Activated CD8-positive, alpha-beta T cell treated with anti-CD3 and anti-CD28 coated beads for 36 hours (primary cell): ENCODE results near the gene SSTR3. TPM values are rescaled to one million over a fixed set of nuclear protein-coding genes. Genes with fewer than 3 reads are reported as not detected.

Experiments
- ATAC-seq: fragments of 200-7000 bp; cut with Tn5 transposase; one replicate; pipeline ENCODE4 v1.10.0; 2021; ENCODE audit warnings: mild to moderate bottlenecking, moderate library complexity
- CTCF ChIA-PET: fragments of 350-600 bp; sonication (Branson Sonifier 250); formaldehyde crosslinking; loops from one replicate; lab custom pipeline; 2021; ENCODE audit warnings: antibody characterized with exemption; lab: Charles Lee
- POLR2A ChIA-PET: fragments of 350-600 bp; sonication (Branson Sonifier 250); formaldehyde crosslinking; loops from one replicate; lab custom pipeline; 2021; ENCODE audit warnings: antibody characterized with exemption; lab: Charles Lee
- DNase-seq: peaks from one replicate; pipeline ENCODE4 v3.0.0-alpha.2; 2020
- H3K27ac Mint-ChIP-seq: one replicate; pipeline ENCODE4 v1.8.0; 2021; ENCODE audit warnings: mild to moderate bottlenecking, mixed read lengths
- H3K27me3 Mint-ChIP-seq: one replicate; pipeline ENCODE4 v1.8.0; 2021; ENCODE audit warnings: mixed read lengths
- H3K36me3 Mint-ChIP-seq: one replicate; pipeline ENCODE4 v1.8.0; 2021; ENCODE audit warnings: low read depth, mixed read lengths
- H3K4me1 Mint-ChIP-seq: one replicate; pipeline ENCODE4 v1.8.0; 2021; ENCODE audit warnings: low read depth, mixed read lengths
- H3K4me3 Mint-ChIP-seq: one replicate; pipeline ENCODE4 v1.8.0; 2021; ENCODE audit warnings: mild to moderate bottlenecking, moderate library complexity, mixed read lengths
- H3K9me3 Mint-ChIP-seq: one replicate; pipeline ENCODE4 v1.8.0; 2021; ENCODE audit warnings: mixed read lengths
- CTCF ChIP-seq: fragments of 200-600 bp; IDR thresholded peaks from one replicate; pipeline ENCODE4 v1.8.0; 2022; ENCODE audit warnings: antibody characterized with exemption, mild to moderate bottlenecking
- intact Hi-C: fragments of 100-400 bp; cut with micrococcal nuclease; formaldehyde crosslinking; loops from one replicate; pipeline ENCODE4 v1.10.0; 2022
- total RNA-seq, 2 experiments: library from RNA; stranded (reverse); gene quantifications; one replicate each; pipeline ENCODE4 v1.2.3, GENCODE V29; 2021

Gene SSTR3
- total RNA-seq, 2 experiments from 2014 or later = 7.9 to 8.5 TPM

GRCh38 chr22:37187891-37188761 lies 24.2 kb downstream of the SSTR3 start, which contains the start of gene C1QTNF6:
Gene C1QTNF6, minus strand, starts transcription at chr22:37188247. Its CDS starts 34 bp downstream, at chr22:37188213.
- H3K36me3 Mint-ChIP-seq = peaks cover 11% of the 10 kb centered on the region
- H3K27ac Mint-ChIP-seq = peak within 1 kb of the TSS; percentile 64
- no peak within 1 kb of the TSS for H3K4me3 Mint-ChIP-seq
- ChIA-PET POLR2A (interaction anchor here (0.9 to 1.8 kb wide), 5 partner anchors 10 to 50 kb away, joined by 3 to 8 read pairs (median 4); partner anchors contain the start of gene IL2RB), CTCF (interaction anchor here (1.0 kb wide), 2 partner anchors 12 to 22 kb away, joined by 3 to 4 read pairs; no protein-coding TSS in a partner anchor)
- ATAC-seq (peak; percentile 25), DNase-seq (peak; percentile 37)
- H3K4me1 Mint-ChIP-seq = peaks cover 65% of the 10 kb centered on the region
- TF ChIP-seq CTCF = no peak
- H3K27me3 Mint-ChIP-seq = no peaks in the 10 kb centered on the region
- peaks cover 4% of the 10 kb centered on the region for H3K9me3 Mint-ChIP-seq
- intact Hi-C loops = no loop called here

- no peak for TF ChIP-seq CTCF
- Mint-ChIP-seq H3K27me3 (no peaks in the 10 kb centered on the region), H3K36me3 (peaks cover 11% of the 10 kb centered on the region), H3K4me1 (peaks cover 60% of the 10 kb centered on the region), H3K4me3 (no peak overlapping the region), H3K27ac (peak overlapping the region; percentile 30), H3K9me3 (peaks cover 1% of the 10 kb centered on the region)
- ATAC-seq (no peak), DNase-seq (peak; percentile 0)
- ChIA-PET CTCF (interaction anchor here (1.0 to 1.4 kb wide), 3 partner anchors 10 to 22 kb away, joined by 3 to 6 read pairs (median 4); no protein-coding TSS in a partner anchor), POLR2A (interaction anchor here (0.9 to 1.8 kb wide), 6 partner anchors 11 to 107 kb away, joined by 3 to 8 read pairs (median 4); partner anchors contain the start of gene IL2RB)
- intact Hi-C loops = no loop called here
Measured at GRCh38 chr22:37187552-37187890, 24.8 kb downstream of the SSTR3 start.

GRCh38 chr22:37186997-37187522 lies 25.2 kb downstream of the SSTR3 start:
- no peaks in the 10 kb centered on the region for H3K27me3 Mint-ChIP-seq
- no peak overlapping the region for H3K4me3 Mint-ChIP-seq
- H3K9me3 Mint-ChIP-seq = peaks cover 1% of the 10 kb centered on the region
- no peak overlapping the region for H3K27ac Mint-ChIP-seq
- POLR2A ChIA-PET = interaction anchor here (0.6 to 1.8 kb wide), 7 partner anchors 10 to 107 kb away, joined by 3 to 8 read pairs (median 4); partner anchors contain the start of gene IL2RB
- peaks cover 11% of the 10 kb centered on the region for H3K36me3 Mint-ChIP-seq
- TF ChIP-seq CTCF = no peak
- H3K4me1 Mint-ChIP-seq = peaks cover 58% of the 10 kb centered on the region
- CTCF ChIA-PET = interaction anchor here (1.0 to 1.4 kb wide), 3 partner anchors 8 to 13 kb away, joined by 3 to 6 read pairs (median 3); no protein-coding TSS in a partner anchor
- no peak for ATAC-seq
- intact Hi-C loops = no loop called here
- peak; percentile 0 for DNase-seq

GRCh38 chr22:37186228-37186996 lies 25.9 kb downstream of the SSTR3 start:
- Mint-ChIP-seq H3K27me3 (no peaks in the 10 kb centered on the region), H3K27ac (peak overlapping the region; percentile 90), H3K4me3 (peak overlapping the region; percentile 70), H3K36me3 (peaks cover 11% of the 10 kb centered on the region), H3K9me3 (no peaks in the 10 kb centered on the region), H3K4me1 (peaks cover 59% of the 10 kb centered on the region)
- DNase-seq (peak; percentile 71), ATAC-seq (peak; percentile 85)
- ChIA-PET POLR2A (interaction anchor here (0.6 to 1.8 kb wide), 6 partner anchors 9 to 106 kb away, joined by 3 to 8 read pairs (median 4); partner anchors contain the start of gene IL2RB), CTCF (interaction anchor here (1.2 to 1.4 kb wide), 2 partner anchors 8 to 11 kb away, joined by 3 to 6 read pairs; no protein-coding TSS in a partner anchor)
- intact Hi-C loops = no loop called here
- TF ChIP-seq CTCF = no peak
